GM11168 (cell line): Measurements from ENCODE around the gene CD28.
"Not testable (repeated sequence)": the region's sequence is repeated elsewhere in the genome, so short reads cannot be mapped to it uniquely, and the experiment has no call there.

ENCODE experiments used
- in situ Hi-C: fragments of 300-500 bp; cut with MboI; formaldehyde crosslinking; loops from one replicate; pipeline ENCODE4 v1.12.0; 2022; ENCODE audit warnings: low sequenced_read_pairs; ENCODE audit not compliant: unreplicated experiment

CD28 gene

DNA sequence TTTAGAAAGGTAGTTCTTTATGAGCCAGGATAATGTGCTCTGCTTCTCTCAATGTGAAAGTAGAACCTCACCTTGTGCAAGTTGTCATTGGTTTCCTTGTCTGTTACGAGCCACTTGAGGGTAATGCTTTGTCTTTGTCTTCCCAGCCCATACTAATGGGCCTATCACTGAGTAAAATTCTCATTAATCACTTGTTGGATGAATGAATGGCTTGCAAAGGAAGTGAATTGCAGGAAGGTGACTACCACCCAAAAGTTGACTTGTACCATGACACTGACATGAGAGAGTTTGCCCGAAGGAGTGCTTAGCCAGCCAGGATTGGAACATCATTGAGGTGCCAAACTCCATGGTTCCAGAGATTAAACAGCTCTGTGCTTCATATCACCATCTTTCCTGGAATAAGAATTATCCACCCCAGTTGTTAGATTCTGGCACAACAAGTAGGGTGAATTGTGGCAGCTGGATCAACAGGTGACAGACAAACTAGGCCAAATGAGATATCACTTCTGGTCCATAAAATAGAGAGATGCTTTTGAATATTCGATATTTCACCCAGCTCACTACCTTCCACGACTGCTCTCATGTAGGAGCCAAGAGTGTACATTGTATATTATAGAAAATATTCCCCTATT is 20.5 kb upstream of the CD28 start:
- in situ Hi-C loops, result no loop called here

DNA sequence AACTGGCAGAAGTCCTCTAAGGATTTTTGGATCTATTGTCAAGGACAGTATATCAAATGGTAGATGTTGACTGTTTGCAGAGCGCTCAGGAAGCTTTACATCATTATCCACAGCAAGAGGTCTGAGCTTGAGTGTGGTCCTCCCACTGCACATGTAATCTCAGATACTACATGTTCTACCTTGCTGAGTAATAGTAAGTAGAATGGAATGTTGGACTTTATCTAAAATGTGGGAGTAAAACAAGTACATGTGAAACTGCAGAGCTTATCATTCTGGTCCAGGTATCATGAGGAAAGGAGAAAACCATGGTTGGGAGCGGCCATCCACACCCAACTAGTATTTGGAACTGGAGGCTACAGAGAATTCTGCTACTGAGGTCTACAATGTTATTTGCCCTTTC is 19.3 kb upstream of the CD28 start:
- in situ Hi-C loops, result no loop called here

DNA sequence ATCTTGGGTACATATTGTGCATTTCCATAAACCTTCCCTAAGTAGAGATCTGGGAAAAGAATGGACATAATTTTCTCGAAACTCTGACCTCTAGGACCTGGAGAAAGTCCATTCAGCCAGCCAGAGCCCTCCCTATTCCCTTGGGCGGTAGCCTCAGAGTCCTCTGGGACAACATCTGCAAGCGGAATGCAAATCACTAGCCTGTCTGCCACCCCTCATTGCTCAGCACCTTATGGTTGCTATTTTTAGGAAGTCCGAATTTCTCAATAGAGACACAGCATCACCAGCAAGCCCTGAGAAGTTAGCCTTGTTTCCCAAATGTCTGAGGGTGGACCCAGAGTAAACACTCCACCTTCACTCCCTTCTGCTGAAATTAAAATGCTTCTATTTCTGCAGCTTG is 17.6 kb upstream of the CD28 start:
- in situ Hi-C loops, result no loop called here

DNA sequence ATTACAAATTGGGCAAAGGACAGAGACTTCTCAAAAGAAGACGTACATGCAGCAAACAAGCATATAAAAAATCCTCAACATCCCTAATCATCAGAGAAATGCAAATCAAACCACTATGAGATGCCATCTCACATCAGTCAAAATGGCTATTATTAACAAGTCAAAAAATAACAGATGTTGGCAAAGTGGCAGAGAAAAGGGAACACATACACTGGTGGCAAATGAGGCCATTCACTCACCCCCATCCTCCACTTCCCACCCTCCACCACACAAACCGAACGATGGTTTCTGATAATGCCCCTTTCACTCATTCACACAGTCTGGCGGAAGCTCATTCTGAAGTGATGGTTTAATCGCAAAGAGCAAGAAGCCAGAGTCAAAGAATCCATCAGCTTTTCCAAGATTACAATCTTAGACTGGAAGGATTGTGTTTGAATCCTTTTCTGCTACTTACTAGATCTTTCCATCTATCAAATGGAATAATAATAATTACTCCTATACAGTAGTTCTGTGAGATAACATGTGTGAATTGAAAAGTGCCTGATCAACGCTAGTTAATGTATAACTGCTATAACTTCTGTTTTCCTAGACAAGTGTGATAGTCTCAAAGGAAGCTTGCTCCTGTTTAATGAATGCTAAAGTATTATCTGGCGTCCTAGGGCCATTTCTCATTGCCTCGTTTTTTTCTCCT is 16.9 kb upstream of the CD28 start:
- in situ Hi-C loops, result no loop called here

DNA sequence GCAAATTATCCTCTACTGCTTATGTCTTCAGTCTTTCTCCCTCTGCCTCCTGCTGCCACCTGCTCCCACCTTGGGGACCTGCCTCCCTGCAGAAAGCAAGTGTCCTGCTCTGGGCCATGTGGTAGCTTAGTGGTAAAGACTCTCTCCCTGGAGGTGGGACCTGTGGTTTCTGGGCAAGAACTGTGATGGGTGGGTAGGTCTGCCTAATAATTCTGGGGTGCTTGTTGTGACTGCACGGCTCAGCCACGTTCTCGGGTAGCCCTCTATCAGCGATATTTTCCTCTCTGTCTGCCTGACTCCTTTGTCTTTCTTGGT is 16.4 kb upstream of the CD28 start:
- in situ Hi-C loops, result no loop called here

DNA sequence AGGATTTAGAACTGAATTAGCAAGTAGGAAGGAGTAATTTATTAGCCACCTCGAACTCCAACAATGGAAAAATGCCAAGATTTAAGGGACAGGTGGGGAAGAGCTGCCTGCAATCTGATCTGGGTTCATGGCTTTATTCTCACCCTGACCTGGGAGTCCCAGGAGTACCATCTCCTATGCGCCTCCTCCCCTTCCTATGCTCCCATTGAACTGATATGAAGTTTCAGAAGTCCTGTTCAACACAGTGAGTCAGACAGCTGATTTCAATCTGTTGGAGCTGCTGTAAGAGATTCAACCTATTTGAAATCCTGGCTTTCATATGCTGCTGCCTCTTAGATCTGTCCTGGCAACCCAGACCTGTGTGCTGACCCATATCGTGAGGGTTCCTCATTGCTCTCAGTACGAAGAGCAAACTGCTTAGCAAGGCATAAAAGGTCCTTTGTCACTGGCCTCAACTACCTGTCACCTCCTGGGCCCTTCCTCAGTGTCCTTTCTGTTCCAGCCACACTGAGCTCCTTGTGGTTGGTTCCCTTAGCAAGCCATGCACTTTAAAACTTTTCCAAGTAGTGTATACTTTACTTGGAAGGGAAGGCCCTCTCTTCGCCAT is 15.9 kb upstream of the CD28 start:
- in situ Hi-C loops, result no loop called here

DNA sequence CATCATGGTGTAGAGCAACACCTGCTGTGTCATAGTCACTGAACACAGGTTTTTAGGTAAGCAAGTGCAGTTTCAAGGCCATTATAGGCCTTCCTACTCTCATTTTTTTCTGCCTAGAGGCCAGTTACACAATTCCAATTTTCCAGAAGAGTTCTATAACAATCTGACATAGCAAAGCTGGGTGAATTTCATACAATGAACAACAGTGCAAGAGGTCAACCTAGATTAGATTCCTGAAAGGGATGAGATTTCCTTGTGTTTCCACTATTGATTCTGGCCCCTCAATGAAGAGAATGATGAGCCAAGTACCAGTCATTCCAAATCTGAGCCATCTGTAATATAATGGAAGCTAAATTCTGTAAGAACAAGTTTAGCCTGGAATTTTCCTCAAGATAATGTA is 15.3 kb upstream of the CD28 start:
- in situ Hi-C loops, result no loop called here

DNA sequence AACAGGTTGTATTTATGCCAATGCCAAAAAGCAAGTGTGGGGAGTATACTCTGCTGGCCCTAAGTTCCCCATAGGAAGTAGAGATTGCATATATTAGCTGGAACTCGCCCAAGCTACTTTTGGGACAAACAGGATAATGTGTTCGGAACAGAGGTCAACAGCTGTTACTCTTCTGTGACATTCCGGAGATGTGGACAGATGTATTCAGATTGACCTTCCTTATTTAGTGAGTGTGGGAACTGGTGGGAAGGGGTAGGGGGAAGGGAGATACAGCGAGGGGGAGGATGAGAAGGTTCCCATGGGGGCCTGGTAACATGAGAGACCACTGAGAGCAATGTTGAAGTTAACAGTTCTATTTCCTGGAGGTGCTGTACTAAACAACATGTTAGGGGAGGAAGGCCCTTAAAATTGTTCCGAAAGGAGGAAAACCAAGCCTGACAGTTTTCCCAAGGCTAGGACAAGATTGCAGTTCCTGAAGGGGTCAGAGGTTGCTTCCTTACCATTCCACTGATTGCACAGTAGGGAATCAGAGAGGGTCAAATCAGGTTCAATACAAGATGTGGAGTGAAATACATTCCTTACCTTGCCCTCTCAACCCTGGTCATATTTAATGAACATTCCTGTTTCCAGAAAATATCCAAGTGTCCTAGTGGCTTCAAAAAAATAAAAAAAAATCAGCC is 14.3 kb upstream of the CD28 start:
- in situ Hi-C loops, result no loop called here

DNA sequence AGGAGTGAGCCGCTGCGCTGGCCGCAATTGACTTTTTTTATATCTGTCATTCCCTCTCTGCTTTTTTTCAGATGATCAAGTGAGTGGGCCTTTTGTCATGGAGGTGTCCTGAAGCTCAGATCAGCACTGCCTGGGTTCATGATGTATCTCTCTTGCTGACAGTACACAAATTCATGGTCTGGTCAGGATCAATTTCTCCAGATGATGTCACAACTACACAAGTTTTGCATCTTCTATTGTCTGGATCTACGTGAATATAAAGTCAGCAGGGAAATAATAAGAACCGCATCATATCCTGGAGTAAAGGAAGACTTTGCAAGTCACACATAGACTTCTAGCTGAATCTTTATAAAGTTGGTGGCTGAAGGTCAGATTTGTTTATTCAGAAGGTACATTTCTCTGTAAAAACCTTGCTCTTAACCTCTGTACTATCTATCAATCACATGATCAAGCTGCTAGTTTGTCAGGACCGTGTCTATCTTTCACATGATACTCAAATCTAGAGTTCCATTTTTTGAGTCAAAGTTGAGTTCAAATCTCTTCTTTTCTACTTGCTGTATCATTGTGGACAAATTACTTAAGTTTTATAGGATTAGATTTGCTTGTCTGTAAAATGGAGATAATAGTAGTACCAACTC is 13.1 kb upstream of the CD28 start:
- in situ Hi-C loops, result no loop called here

DNA sequence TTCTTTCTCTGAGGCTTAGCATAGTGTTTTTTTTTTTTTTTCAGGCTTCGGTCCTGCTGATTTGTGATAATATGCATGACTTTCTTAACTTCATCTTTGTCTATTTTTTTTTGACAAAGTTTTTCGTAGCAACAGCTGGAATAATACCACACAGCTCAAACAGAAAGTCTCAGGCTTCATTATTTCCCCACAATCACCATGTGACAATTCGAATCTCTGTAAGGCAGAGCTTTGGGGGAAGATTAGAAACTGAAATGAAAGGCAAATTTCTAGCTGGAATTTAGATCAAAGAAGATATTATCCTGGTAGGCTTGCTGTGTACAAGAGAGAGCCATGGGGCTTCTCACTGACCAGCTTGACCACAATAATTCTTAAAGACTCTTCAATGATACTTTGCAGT is 12.2 kb upstream of the CD28 start:
- in situ Hi-C loops, result no loop called here

DNA sequence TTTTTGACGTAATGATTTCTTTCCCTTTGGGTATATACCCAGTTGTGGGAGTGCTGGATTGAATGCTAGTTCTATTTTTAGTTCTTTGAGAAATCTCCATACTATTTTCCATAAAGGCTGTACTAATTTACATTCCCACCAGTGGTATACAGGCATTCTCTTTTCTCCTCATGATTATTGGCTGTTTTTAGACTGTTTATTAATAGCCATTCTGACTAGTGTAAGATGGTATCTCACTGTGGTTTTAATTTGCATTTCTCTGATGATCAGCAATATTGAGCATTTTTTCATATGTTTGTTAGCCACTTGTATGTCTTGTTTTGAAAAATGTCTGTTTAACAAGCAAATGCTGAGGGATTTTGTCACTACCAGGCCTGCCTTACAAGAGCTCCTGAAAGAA is 9.2 kb upstream of the CD28 start:
- in situ Hi-C loops, result no loop called here

DNA sequence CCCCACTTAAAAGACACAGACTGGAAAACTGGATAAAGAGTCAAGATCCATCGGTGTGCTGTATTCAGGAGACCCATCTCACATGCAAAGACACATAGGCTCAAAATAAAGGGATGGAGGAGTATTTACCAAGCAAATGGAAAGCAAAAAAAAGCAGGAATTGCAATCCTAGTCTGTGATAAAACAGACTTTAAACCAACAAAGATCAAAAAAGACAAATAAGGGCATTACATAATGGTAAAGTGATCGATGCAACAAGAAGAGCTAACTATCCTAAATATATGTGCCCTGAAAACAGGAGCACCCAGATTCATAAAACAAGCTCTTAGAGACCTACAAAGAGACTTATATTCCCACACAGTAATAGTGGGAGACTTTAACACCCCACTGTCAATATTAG is 8.7 kb upstream of the CD28 start:
- in situ Hi-C loops, result not testable (repeated sequence)

DNA sequence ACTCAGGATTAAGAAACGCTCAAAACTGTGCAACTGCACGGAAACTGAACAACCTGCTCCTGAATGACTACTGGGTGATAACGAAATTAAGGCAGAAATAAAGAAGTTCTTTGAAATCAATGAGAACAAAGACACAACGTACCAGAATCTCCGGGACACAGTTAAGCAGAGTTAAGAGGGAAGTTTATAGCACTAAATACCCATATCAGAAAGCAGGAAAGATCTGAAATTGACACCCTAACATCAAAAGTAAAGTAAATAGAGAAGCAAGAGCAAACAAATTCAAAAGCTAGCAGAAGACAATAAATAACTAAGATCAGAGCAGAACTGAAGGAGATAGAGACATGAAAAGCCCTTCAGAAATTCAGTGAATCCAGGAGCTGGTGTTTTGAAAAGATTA is 8.0 kb upstream of the CD28 start:
- in situ Hi-C loops, result not testable (repeated sequence)

DNA sequence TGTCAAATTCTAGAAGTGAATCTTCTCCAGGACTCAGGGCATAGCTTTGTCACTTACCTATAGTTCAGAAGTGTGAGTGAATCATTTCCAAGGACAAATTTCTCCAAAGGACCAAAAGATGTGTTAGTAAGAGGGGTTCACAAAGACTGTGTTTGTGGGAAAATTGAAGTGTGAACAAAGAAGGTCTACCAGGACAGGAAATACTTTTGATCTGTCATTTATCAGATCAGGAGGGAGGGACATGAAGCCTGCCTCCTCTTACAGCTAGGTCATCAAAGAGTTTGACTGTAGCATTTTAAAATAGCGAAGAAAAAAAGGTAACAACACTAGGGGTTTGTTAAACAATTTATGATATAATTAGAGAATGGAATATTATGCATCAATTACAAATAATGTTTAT is 2.0 kb upstream of the CD28 start:
- in situ Hi-C loops, result no loop called here

DNA sequence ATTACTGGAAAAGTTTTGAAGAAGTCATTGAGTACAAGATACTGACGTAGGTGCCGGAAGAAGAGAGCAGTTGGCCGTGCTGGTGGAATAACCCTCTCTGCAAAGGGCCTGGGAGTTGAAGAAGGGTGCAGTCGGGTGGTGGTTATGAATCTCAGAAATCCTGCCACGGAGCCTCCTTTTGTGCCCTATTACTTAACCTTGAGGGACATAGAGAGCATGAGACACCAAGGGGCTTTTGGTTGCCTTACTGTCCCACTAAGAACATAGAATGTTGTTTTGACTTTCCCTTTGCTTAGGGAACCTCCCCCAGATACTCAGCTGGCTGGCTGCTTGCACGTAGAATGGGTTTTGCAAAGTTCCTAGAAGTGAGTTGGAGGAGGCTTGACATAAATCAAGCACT is 1.3 kb upstream of the CD28 start:
- in situ Hi-C loops, result no loop called here

DNA sequence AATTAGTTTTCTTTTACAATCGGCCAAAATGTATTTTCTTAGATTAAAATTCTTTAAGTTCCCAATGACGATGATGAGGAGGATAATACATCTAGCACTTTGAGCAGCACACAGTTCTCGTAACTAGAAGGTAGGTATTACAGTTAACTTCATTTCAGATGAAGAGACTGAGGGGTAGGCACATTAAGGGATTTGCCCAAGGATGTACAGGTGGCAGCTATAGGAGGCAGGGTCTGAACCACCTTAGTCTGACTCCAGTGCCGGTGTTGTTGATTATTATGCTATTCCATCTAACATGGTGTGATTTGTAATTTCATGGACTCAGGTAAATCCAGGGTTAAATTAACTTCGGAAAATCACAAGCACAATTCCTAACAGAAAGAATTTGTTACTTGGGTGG is 1.1 kb downstream of the CD28 start:
- in situ Hi-C loops, result no loop called here

DNA sequence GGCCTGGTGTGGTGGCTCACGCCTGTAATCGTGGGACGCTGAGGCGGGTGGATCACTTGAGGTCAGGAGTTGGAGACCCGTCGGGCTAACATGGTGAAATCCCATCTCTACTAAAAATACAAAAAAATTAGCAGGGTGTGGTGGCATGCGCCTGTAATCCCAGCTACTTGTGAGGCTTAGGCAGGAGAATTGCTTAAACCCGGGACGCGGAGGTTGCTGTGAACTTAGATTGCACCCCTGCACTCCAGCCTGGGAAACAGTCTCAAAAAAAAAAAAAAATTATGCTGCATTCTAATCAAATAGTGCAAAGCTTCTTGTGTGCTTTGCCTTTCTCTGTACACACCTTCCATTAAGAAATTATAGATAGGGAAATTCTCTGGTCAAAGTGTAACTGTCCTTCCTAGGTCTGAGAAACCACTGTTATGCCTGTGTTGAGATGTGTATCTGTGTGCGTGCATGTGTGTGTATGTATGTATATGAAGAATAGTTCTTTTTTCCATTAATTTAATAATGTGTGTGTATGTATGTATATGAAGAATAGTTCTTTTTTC is 2.5 kb downstream of the CD28 start:
- in situ Hi-C loops, result no loop called here

DNA sequence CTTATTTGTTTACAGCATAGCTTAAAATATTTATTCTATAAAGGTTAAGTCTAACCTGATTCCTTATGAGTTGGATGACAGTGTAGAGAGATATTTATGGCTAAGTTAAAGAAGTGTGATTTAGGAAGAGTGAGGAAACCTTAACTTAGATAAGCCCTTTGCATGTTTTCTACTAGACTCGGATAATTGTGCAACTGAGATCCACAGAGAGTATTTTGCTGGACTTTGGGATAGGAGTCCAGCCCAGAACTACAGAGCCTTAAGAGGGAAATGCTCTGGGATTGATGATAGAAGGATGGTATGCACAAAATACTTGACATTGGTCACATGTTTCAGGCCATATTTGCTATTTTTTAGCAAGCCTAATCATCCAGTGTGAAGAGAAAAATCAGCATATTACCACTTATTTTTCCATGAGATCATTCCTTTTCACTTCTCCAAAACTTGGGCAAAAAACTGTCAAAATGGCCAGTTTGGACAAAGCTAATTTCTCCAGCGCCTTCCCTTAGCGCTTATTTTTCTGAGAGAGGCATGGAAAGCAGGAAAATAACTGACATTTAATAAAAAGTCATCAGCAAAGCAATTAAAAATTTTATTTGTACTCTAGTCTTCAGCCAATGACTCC is 3.1 kb downstream of the CD28 start:
- in situ Hi-C loops, result no loop called here

DNA sequence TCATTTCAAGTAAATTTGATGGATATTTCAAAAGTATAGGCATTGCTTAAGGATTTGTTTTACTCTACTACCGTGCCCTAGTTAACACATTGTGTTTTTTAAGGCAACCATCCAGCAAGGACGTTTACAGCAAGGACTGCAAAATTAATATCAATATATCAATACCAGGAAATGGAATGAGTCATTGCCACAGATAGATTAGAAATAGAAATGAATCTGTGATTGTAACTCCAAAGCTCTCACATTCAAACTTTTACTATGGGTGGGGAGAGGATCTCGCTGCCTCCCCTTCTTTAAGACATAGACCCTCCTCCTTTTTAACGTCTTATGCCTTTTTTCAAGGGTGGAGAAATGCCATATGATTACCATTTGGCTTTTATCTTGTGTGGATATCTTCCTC is 3.8 kb downstream of the CD28 start:
- in situ Hi-C loops, result no loop called here

DNA sequence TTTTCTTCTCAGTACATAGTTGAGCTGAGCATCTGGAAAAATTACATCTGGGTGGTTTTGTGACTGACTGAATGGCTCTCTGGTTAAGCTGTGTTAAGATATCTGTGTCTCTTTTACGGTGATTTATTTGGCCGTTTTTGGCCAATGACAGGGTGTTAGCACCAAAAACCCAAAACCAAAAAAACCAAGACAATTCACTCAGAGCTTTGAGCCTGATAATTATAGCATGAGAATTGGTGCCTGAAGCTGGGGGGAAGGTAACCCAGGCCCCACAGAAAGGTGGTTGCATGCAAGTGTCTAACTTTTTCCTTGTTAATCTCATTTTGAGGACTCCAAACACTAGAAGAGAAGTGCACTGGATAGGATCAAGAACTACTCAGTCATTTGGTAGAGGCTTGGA is 4.5 kb downstream of the CD28 start:
- in situ Hi-C loops, result no loop called here
